ENCODE measurements around the gene GALNT3.

Gene GALNT3

GRCh38 chr2:165814473-165814872 is 20.4 kb upstream of the GALNT3 start:
- in situ Hi-C loops (cut with MboI; ENCODE audit: low sequenced_read_pairs), result no loop called here
- Histone ChIP-seq H3K9me3 (no peaks in the 10 kb centered on the region), H3K4me3 (no peak overlapping the region), H3K36me3 (replicated peaks) (no peaks in the 10 kb centered on the region), H3K4me1 (no peaks in the 10 kb centered on the region; the same call in 1 of the 2 replicates), H3K27me3 (ENCODE audit: low read depth) (no peaks in the 10 kb centered on the region)
- DNase-seq (ENCODE audit: low spot score in 2 of 2), result no peak

- H3K4me3 ChIP-seq, result no peak overlapping the region
- in situ Hi-C loops (cut with MboI; ENCODE audit: low sequenced_read_pairs), result no loop called here
- H3K27me3 ChIP-seq (ENCODE audit: low read depth), result no peaks in the 10 kb centered on the region
- no peaks in the 10 kb centered on the region for H3K36me3 ChIP-seq (replicated peaks)
- H3K9me3 ChIP-seq, result no peaks in the 10 kb centered on the region
- no peak for DNase-seq (ENCODE audit: low spot score in 2 of 2)
- no peaks in the 10 kb centered on the region; the same call in 1 of the 2 replicates for H3K4me1 ChIP-seq
Measured at GRCh38 chr2:165811592-165812370, 17.7 kb upstream of the GALNT3 start.

- DNase-seq (ENCODE audit: low spot score in 2 of 2), result no peak
- Histone ChIP-seq H3K27me3 (ENCODE audit: low read depth) (no peaks in the 10 kb centered on the region), H3K4me1 (no peaks in the 10 kb centered on the region; the same call in 1 of the 2 replicates), H3K9me3 (no peaks in the 10 kb centered on the region), H3K36me3 (replicated peaks) (no peaks in the 10 kb centered on the region), H3K4me3 (no peak overlapping the region)
- in situ Hi-C loops (cut with MboI; ENCODE audit: low sequenced_read_pairs), result no loop called here
Measured at GRCh38 chr2:165810418-165810817, 16.4 kb upstream of the GALNT3 start.

GRCh38 chr2:165804719-165805118 is 10.7 kb upstream of the GALNT3 start:
- no peak overlapping the region for H3K4me3 ChIP-seq
- no peaks in the 10 kb centered on the region for H3K4me1 ChIP-seq
- H3K36me3 ChIP-seq (replicated peaks), result no peaks in the 10 kb centered on the region
- in situ Hi-C loops (cut with MboI; ENCODE audit: low sequenced_read_pairs), result no loop called here
- H3K9me3 ChIP-seq, result no peaks in the 10 kb centered on the region
- no peak for DNase-seq (ENCODE audit: low spot score in 2 of 2)
- no peaks in the 10 kb centered on the region for H3K27me3 ChIP-seq (ENCODE audit: low read depth)

- H3K4me1 ChIP-seq, result no peaks in the 10 kb centered on the region
- in situ Hi-C loops (cut with MboI; ENCODE audit: low sequenced_read_pairs), result no loop called here
Measured at GRCh38 chr2:165803123-165803760, 9.2 kb upstream of the GALNT3 start.

GRCh38 chr2:165801176-165801575 is 7.1 kb upstream of the GALNT3 start:
- in situ Hi-C loops (cut with MboI; ENCODE audit: low sequenced_read_pairs), result no loop called here
- no peaks in the 10 kb centered on the region for H3K27me3 ChIP-seq (ENCODE audit: low read depth)
- no peak for DNase-seq (ENCODE audit: low spot score in 2 of 2)
- no peak overlapping the region for H3K4me3 ChIP-seq
- H3K4me1 ChIP-seq, result no peaks in the 10 kb centered on the region; the same call in 1 of the 2 replicates
- H3K9me3 ChIP-seq, result no peaks in the 10 kb centered on the region
- no peaks in the 10 kb centered on the region for H3K36me3 ChIP-seq (replicated peaks)

More at GRCh38 chr2:165803123-165803760, 9.2 kb upstream of the GALNT3 start:
- Histone ChIP-seq H3K4me3 (no peak overlapping the region), H3K27me3 (ENCODE audit: low read depth) (no peaks in the 10 kb centered on the region), H3K9me3 (no peaks in the 10 kb centered on the region), H3K36me3 (replicated peaks) (no peaks in the 10 kb centered on the region)
- DNase-seq (ENCODE audit: low spot score in 2 of 2), result no peak

GRCh38 chr2:165796819-165797530 is 2.9 kb upstream of the GALNT3 start:
- Histone ChIP-seq H3K36me3 (replicated peaks) (no peaks in the 10 kb centered on the region), H3K4me3 (no peak overlapping the region), H3K4me1 (no peaks in the 10 kb centered on the region; the same call in 1 of the 2 replicates), H3K27me3 (ENCODE audit: low read depth) (peaks cover 13% of the 10 kb centered on the region), H3K9me3 (no peaks in the 10 kb centered on the region)
- DNase-seq (ENCODE audit: low spot score in 2 of 2), result peak in 1 of 2 experiments; percentile 18
- in situ Hi-C loops (cut with MboI; ENCODE audit: low sequenced_read_pairs), result no loop called here

- no peak overlapping the region for H3K4me3 ChIP-seq
- peaks cover 13% of the 10 kb centered on the region for H3K27me3 ChIP-seq (ENCODE audit: low read depth)
- in situ Hi-C loops (cut with MboI; ENCODE audit: low sequenced_read_pairs), result no loop called here
- no peaks in the 10 kb centered on the region for H3K9me3 ChIP-seq
- H3K36me3 ChIP-seq (replicated peaks), result no peaks in the 10 kb centered on the region
- H3K4me1 ChIP-seq, result no peaks in the 10 kb centered on the region; the same call in 1 of the 2 replicates
- DNase-seq (ENCODE audit: low spot score in 2 of 2), result no peak
Measured at GRCh38 chr2:165796129-165796528, 2.1 kb upstream of the GALNT3 start.

- Histone ChIP-seq H3K36me3 (replicated peaks) (no peaks in the 10 kb centered on the region), H3K4me1 (no peaks in the 10 kb centered on the region; the same call in 1 of the 2 replicates), H3K4me3 (no peak overlapping the region), H3K9me3 (no peaks in the 10 kb centered on the region), H3K27me3 (ENCODE audit: low read depth) (peaks cover 13% of the 10 kb centered on the region)
- in situ Hi-C loops (cut with MboI; ENCODE audit: low sequenced_read_pairs), result no loop called here
- no peak for DNase-seq (ENCODE audit: low spot score in 2 of 2)
Measured at GRCh38 chr2:165795011-165795410, 964 bp upstream of the GALNT3 start.

- H3K9me3 ChIP-seq, result no peaks in the 10 kb centered on the region
- in situ Hi-C loops (cut with MboI; ENCODE audit: low sequenced_read_pairs), result no loop called here
- no peak for DNase-seq (ENCODE audit: low spot score in 2 of 2)
- no peaks in the 10 kb centered on the region for H3K36me3 ChIP-seq (replicated peaks)
- H3K27me3 ChIP-seq (ENCODE audit: low read depth), result peaks cover 13% of the 10 kb centered on the region
- no peaks in the 10 kb centered on the region; the same call in 1 of the 2 replicates for H3K4me1 ChIP-seq
- peak overlapping the region; percentile 32 for H3K4me3 ChIP-seq
Measured at GRCh38 chr2:165794536-165794928, 485 bp upstream of the GALNT3 start.

- Histone ChIP-seq H3K36me3 (replicated peaks) (no peaks in the 10 kb centered on the region), H3K4me1 (no peaks in the 10 kb centered on the region; the same call in 1 of the 2 replicates), H3K9me3 (no peaks in the 10 kb centered on the region), H3K27me3 (ENCODE audit: low read depth) (peaks cover 13% of the 10 kb centered on the region), H3K4me3 (peak overlapping the region; percentile 32)
- in situ Hi-C loops (cut with MboI; ENCODE audit: low sequenced_read_pairs), result no loop called here
- DNase-seq (ENCODE audit: low spot score in 2 of 2), result peak in 1 of 2 experiments; percentile 12
Measured at GRCh38 chr2:165793161-165793778, 777 bp downstream of the GALNT3 start.

GRCh38 chr2:165792104-165792454 is 2.0 kb downstream of the GALNT3 start:
- in situ Hi-C loops (cut with MboI; ENCODE audit: low sequenced_read_pairs), result no loop called here
- no peak for DNase-seq (ENCODE audit: low spot score in 2 of 2)
- no peaks in the 10 kb centered on the region; the same call in 1 of the 2 replicates for H3K4me1 ChIP-seq
- no peak overlapping the region for H3K4me3 ChIP-seq
- H3K9me3 ChIP-seq, result no peaks in the 10 kb centered on the region
- peaks cover 13% of the 10 kb centered on the region for H3K27me3 ChIP-seq (ENCODE audit: low read depth)
- no peaks in the 10 kb centered on the region for H3K36me3 ChIP-seq (replicated peaks)

GRCh38 chr2:165791421-165792103 is 2.5 kb downstream of the GALNT3 start:
- Histone ChIP-seq H3K4me1 (no peaks in the 10 kb centered on the region), H3K27me3 (ENCODE audit: low read depth) (peaks cover 13% of the 10 kb centered on the region), H3K36me3 (replicated peaks) (no peaks in the 10 kb centered on the region), H3K9me3 (no peaks in the 10 kb centered on the region), H3K4me3 (no peak overlapping the region)
- DNase-seq (ENCODE audit: low spot score in 2 of 2), result no peak
- in situ Hi-C loops (cut with MboI; ENCODE audit: low sequenced_read_pairs), result no loop called here
